H7 (cell line): Measurements from ENCODE around the gene UBR4. TPM values are rescaled to one million over a fixed set of nuclear protein-coding genes. Genes with fewer than 3 reads are reported as not detected.

ENCODE experiments used
- DNase-seq: peaks from one replicate; pipeline ENCODE4 v3.0.0; 2012
- H3K27me3 ChIP-seq: 2 replicates; pipeline ENCODE4 v1.6.0; 2011; ENCODE audit warnings: mild to moderate bottlenecking, low read length; ENCODE audit not compliant: control insufficient read depth, insufficient read depth
- H3K36me3 ChIP-seq: replicated peaks from 2 replicates; pipeline ENCODE4 v1.5.1; 2011; ENCODE audit warnings: low read length; ENCODE audit not compliant: control insufficient read depth, insufficient read depth
- H3K4me3 ChIP-seq: 2 replicates; pipeline ENCODE4 v1.5.1; 2011; ENCODE audit warnings: low read depth, mild to moderate bottlenecking, control low read depth, low read length, moderate library complexity; ENCODE audit not compliant: insufficient read depth
- total RNA-seq: library from RNA; depleted of rRNA; stranded (reverse); fragments of >200 nt; shearing (Covaris generic); gene quantifications from 2 replicates; pipeline ENCODE4 v1.2.3, GENCODE V29; 2014

The UBR4 gene
- total RNA-seq, 1 experiment from 2014 or later, result 87.7 TPM

DNA sequence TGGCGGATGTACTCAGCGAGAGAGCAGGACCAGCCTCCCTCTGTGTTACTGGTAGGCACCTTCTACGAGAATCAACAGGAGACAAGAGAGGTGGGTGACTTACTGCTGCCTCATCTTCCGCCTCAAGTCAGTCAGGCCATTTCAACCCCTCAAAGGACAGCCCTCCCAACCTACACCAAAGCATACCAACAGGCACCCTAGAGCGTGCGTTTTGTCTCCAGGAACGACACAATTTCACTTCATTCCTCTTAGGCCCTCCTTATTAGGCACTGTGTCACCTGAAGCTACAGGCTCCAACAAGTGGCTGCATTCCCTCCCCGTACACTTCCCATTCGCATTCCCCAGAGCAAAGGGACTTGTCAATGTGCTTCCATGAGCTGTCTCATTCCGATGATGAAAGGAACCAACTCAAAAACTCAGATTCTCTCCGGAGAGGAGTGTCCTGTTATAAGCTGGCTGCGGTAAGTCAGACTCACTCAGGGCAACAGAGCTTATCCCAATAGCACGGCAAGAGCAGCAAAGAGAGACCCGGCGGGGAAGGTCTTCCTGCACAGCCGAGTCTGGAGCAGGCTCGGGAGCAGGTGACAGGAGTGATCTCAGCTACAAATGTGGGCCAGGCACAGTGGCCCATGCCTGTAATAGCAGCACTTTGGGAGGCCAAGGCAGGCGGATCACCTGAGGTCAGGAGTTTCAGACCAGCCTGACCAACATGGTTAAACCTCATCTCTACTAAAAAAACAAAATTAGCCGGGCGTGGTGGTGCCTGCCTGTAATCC lies 133.0 kb downstream of the UBR4 start:
- no peak for DNase-seq
- Histone ChIP-seq H3K4me3 (no peak overlapping the region), H3K27me3 (no peaks in the 10 kb centered on the region), H3K36me3 (peaks cover 75% of the 10 kb centered on the region)

DNA sequence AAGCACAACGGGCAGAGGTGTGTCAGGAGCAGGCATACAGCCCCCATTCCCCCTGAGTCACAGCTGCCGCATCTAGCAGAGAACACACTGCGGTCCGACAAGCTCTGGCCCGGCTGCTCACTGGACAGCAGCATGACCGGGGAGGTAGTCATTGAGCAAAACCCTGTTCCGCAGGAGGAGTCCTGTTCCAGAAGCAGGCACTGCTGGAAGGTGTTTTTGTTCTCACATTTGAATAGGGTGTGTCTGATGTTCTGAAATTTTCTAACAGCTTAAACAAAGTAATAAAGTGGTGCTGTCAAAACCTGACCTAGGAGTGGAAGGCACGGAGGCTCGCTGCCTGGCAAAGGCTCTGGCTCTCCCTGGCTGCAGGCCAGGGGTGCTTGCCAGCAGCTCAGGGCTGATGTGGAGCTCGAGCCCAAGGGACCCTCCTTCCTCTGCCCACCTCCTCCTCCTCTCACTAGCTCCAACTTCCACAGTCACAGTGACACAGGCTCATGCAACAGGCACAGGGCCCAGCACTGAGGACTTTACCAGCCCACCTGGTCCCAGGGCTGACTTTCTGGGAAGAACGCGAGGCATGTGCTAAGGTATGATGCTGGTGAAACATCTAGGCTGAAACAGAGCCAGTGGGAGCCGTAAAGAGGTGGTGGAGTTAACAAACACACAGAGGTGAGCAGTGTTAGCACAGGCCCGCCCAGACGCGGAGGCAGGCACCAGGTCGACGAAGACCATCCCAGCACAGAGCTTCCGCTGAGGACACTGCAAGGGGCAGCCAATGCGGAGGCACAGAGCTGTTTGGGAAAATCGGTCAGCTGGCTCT lies 135.0 kb downstream of the UBR4 start:
- Histone ChIP-seq H3K36me3 (peaks cover 57% of the 10 kb centered on the region), H3K4me3 (no peak overlapping the region), H3K27me3 (no peaks in the 10 kb centered on the region)
- no peak for DNase-seq

DNA sequence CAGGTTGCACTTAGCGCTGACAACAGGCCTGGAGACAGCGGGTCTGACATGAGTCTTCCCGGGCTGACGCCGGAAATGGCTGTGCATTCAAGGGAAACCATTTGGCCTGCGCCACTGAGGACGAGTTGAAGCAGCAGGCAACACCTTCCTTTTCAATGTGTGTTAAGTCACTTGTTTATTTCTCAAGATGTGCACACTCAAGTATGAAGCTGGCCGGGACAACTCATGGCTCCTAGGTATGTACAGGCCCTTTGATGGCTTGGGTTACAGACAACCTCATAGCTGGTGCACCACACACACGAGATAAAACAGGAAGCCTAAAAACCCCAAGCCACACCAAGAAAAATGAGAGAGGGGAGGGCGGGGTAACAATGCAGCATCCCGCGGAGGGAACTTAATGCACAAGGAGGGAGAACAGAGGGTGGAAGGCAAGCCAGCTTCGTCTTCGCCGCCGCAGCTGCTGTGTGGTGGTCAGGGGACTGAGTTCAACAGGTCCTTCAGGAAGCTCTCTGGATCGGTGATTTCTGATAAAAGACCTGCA lies 135.6 kb downstream of the UBR4 start:
- no peak for DNase-seq
- peaks cover 51% of the 10 kb centered on the region for H3K36me3 ChIP-seq

DNA sequence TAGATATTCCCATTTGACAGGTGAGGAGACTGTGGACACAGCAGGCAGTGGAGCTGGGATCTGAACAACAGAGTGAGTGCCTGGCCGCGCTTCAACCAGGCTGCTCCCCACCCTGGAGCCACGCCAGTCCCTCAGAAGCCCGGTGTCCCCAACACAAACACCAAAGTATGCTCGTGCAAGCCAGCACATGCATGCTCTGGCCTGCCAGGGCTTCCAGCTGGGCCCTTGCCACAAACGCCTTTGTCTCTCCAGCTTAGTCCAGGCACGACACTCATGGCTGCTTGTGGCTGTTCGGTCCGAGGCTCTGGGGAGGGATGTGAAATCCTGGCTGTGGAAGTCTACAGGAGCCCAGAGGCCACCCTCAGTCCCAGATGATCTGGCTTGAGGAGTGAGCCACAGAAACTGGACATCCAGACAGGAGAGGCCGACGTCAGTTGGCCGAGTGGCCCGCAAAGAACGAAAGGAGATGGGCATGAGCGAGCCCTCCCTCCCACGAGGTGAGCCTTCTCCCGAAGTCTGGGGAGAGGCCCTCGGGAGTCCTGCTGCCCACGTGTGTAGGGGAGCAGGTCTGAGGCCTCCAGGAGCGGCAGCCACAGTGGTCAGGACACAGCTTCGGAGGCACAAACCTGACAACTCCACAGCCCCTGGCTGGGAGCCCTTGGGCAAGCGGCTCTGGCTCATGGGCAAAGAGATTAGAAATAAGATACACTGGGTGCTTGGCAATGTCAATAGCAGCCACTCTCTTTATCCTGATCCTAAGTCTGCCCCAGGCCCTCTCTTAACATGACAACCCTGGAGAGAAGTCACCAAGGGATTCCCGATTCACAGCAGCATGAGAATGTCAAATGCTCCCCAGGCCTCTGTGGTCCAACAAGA lies 136.5 kb downstream of the UBR4 start:
- DNase-seq, result no peak
- Histone ChIP-seq H3K36me3 (peaks cover 47% of the 10 kb centered on the region), H3K27me3 (no peaks in the 10 kb centered on the region), H3K4me3 (no peak overlapping the region)

More for the DNA sequence above, 135.6 kb downstream of the UBR4 start:
- H3K4me3 ChIP-seq, result no peak overlapping the region
- no peaks in the 10 kb centered on the region for H3K27me3 ChIP-seq

DNA sequence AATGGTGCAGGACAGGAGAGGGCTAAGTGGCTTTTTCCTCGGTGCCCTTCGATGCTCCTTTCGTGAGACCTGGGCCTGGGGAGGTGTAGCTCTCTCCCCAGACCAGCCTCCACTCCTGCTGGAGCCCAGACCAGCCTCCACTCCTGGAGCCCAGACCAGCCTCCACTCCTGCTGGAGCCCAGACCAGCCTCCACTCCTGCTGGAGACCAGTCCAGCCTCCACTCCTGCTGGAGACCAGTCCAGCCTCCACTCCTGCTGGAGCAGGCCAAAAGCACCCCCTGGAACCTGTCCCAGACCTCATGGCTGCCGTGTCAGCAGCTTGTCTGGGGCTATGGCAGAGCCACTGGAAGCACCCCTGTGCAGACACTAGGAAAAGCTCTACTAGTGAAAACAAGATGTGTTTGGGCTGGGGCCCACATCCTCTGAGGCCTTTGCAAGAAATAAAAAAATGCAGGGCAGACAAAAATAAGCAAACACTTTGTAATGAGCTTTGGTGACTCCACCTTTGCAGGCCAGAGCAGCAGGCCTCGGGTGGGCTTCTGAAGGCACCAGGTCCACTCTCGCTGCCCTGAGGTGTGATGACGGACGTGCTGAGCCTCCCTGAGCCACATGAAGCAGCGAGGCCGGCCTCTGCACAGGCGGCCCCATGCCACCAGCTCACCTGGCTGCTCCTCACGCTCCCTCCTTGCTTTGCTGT lies 137.6 kb downstream of the UBR4 start:
- no peak for DNase-seq
- peaks cover 38% of the 10 kb centered on the region for H3K36me3 ChIP-seq
- H3K27me3 ChIP-seq, result no peaks in the 10 kb centered on the region
- H3K4me3 ChIP-seq, result no peak overlapping the region

DNA sequence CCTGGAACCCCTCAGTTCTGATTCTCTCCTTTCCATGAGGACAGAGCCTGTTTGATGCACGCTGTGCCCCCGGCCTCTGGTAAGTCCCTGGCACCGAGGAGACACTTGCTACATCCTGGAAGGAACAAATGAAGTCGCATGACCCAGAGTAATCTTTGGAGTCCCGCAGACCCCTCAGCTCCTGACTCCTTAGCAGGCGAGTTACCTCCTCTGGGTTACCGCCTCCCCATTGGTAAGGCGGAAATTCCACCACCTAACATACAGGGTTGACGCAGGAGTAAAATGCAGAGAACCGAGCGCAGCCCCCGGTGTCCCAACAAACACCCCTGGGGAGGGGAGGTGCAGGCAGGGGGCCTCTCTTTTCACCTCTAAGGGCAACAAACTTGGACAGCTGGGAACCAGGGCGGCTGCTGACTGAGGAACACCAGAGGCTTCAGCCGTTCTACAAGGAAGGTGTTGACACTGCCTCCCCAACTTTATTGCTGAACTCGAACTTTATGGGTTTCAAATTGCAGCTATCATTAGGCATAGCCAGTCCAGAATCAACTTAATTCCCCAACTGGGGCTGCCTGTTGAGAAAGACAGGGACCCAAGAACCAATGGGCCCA lies 138.3 kb downstream of the UBR4 start:
- H3K36me3 ChIP-seq, result peaks cover 35% of the 10 kb centered on the region
- H3K4me3 ChIP-seq, result no peak overlapping the region
- DNase-seq, result peak; percentile 60

DNA sequence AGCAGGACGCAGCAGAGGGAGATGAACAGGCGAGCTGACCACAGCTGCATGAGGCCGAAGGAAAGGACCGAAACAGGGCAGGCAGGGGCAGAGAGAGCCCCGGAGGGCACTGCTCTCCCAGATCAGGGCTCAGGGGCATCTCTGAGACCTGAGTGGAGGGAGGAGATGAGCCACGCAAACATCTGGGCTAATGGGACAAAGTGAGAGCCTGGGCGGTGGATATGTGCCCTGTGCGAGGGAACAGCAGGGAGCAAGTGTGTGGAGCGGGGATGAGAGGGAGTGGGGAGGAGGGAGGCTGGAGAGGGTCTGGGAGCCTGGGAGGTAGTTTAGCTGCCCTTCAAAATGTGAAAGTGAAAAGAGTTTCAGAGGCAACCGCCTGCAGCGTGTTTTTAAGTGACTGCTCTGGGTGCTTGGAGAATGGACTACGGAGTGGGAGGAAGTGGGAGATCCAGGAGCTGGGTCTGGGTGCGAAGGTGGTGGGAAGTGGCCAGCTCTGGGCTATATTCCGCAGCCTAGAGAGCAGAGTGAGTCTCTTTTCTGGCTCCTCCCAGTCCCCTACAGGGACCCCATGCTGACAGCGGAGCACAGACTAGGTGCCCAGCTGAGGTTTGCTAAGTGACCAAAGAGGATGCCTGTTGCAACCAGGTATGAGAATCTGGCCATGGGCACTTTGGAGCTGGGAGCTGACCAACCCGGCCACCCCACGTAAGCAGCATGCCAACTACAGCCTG lies 139.0 kb downstream of the UBR4 start:
- peak; percentile 74 for DNase-seq
- Histone ChIP-seq H3K36me3 (peaks cover 28% of the 10 kb centered on the region), H3K4me3 (no peak overlapping the region), H3K27me3 (no peaks in the 10 kb centered on the region)

More for the DNA sequence above, 138.3 kb downstream of the UBR4 start:
- no peaks in the 10 kb centered on the region for H3K27me3 ChIP-seq

DNA sequence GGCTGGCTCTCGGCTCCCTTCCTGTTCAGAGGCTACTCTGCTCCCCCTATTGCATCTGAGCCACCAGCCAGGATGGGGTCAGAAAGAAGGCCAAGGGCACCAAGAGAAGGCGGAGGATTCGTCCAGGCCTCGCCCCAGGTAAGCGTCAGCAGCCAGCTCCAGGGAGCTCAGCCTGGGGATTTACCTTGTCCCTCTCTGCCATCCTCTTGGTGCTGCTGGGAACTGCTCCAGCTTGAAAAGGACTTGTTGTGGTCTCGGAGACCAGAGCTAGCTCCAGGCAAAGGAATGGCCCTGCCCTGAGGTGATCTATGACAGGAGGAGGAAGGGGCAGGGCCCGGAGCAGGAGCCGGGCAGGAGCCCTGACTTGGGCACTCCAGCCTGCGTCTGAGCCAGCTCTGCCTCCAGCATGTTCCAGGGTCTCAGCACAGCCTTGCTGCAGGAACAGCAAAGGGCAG lies 139.8 kb downstream of the UBR4 start:
- Histone ChIP-seq H3K4me3 (no peak overlapping the region), H3K36me3 (peaks cover 21% of the 10 kb centered on the region), H3K27me3 (no peaks in the 10 kb centered on the region)
- DNase-seq, result peak; percentile 59

DNA sequence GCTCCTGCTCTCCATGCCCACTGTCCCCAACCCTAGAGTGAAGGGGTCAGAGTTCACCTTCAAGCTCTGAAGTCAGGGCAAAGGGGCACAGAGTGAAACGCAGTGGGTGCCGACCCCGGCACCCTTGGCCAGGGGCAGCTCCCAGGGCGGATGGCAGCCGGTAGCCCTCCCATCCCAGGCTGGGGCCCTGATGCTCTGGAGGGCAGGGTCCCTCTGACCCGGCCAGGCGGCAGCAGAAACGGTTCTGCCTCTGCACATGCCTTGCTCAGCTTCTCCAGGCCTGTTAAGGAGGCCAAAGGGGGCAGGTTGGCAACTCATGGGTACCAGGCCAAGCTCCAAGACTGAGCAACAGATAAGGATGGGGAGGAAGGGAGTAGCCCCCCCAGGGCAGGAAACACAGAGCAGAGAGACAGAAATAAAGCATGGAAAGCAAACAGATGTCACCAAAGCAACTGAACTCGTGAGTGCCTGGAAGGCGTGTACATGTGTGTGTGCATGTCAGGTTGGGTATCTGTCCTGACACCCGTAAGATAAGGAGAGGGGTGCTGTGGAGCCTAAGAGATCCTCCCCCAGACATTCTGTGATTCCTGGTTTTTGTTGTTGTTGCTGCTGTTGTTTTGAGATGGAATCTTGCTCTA lies 141.3 kb downstream of the UBR4 start:
- peak; percentile 56 for DNase-seq
- Histone ChIP-seq H3K27me3 (no peaks in the 10 kb centered on the region), H3K36me3 (peaks cover 6% of the 10 kb centered on the region), H3K4me3 (no peak overlapping the region)

DNA sequence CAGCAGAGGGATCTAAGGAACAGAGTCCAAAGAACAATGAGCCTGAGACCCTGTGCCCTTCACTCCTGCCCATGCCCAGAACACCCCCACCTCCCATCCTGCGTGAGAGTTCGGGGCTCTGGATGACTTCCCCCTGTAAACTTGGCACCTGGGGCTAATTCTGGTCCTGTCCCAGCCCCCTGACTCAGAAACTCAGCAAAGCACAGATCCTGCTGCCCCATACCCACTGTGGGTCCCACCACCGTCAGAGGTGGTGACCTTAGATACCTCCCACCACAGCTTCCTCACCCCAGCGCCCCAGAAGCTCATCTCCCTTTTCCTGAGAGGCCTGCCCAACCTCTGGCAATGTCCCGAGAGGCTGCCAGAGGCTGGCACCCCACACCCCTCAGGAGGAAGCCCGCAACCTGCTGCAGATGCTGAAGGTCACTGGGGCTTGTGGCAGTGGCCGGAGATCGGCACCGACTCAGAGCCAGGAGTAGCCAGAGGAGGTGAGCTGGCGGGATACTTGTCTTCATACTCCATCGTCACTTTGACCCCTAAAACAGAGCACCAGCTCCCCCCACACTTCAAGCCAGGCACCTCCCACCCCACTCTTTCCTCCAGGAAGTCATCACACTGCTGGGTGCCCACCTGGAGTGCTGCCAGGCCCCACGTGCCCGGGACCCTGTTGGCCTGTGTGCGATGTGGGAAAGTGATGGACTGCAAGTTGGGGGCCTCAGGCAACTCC lies 142.0 kb downstream of the UBR4 start:
- Histone ChIP-seq H3K27me3 (no peaks in the 10 kb centered on the region), H3K36me3 (peaks cover 1% of the 10 kb centered on the region)
- DNase-seq, result no peak

DNA sequence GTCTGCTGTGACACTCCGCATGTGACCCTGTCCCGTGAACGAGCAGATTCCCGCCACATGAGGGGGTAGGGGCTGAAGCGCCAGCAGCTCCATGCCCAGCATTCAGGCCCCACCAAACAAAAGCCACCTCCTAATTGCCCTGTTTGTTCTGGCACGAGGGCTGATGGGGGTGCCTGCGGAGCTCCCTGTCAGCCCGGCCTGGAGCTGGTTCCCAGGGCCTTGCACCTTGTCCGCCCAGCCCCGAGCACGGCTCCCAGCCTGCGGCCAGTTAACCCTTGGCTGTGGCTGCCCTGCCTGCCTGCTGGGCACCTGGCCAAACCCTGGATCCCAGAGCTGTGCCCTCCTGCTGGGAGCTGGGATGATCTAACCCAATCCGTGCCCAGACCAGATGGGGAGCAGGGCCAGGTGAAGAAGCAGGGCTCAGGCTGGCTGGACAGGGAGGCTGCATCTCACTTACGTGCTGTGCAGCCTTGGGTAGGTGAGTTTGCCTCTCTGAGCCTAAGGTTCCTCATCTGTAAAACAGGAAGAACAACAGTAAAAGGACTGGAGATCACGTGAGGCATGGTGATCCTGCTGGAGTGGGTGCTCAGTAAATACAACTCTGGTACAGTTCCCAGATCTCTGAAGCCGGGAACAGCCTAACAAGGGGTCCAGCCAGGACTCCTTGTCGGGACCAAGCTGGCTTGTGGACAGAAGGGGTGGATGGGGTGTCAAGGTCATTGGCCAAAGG lies 142.7 kb downstream of the UBR4 start:
- peaks cover 1% of the 10 kb centered on the region; the same call in 1 of the 2 replicates for H3K36me3 ChIP-seq
- H3K27me3 ChIP-seq, result no peaks in the 10 kb centered on the region
- DNase-seq, result peak; percentile 83
- no peak overlapping the region for H3K4me3 ChIP-seq

More for the DNA sequence above, 142.0 kb downstream of the UBR4 start:
- no peak overlapping the region for H3K4me3 ChIP-seq

DNA sequence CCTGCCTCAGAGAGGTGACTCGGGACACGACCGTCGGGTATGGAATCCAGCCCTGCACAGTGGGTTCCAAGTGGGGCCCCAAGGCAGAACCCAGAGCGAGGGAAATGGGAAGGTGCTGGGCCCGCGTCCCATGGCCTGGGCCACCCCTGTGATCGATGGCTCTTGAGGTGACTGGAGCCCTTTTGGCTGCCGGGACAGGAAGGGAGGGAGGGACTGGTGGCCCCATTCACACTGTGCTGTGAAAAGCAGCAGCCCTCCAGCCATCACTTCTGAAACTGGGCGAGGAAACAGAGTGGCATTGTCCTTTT lies 143.2 kb downstream of the UBR4 start:
- H3K36me3 ChIP-seq, result no peaks in the 10 kb centered on the region
- no peaks in the 10 kb centered on the region for H3K27me3 ChIP-seq
- no peak overlapping the region for H3K4me3 ChIP-seq
- DNase-seq, result no peak
